ENCODE measurements around the gene BPIFB3. TPM values are rescaled to one million over a fixed set of nuclear protein-coding genes. Genes with fewer than 3 reads are reported as not detected.

BPIFB3 gene
- total RNA-seq, 2 experiments from 2014 or later, result not detected

GRCh38 chr20:33031531-33031930, 22.2 kb upstream of the BPIFB3 start, which contains the start of gene BPIFB6:
Gene BPIFB6 (plus strand): TSS chr20:33031648. CDS start chr20:33031648, 0 bp downstream.
- TF ChIP-seq CTCF (IDR thresholded peaks at IDR 0.05), result no peak
- ChIA-PET CTCF (interaction anchor here (0.7 kb wide), 1 partner anchor 9 kb away, joined by 3 read pairs; no protein-coding TSS in a partner anchor), POLR2A (no interaction called here)
- no peaks in the 10 kb centered on the region for H3K4me1 ChIP-seq (ENCODE audit: insufficient read depth, low read length)
- H3K4me1 Mint-ChIP-seq (ENCODE audit: low read depth), result no peaks in the 10 kb centered on the region
- no peaks in the 10 kb centered on the region for H3K27me3 Mint-ChIP-seq
- H3K27ac Mint-ChIP-seq, result no peak within 1 kb of the TSS
- ATAC-seq (ENCODE audit: poor library complexity) (no peak), DNase-seq (no peak)
- H3K4me3 Mint-ChIP-seq, result no peak within 1 kb of the TSS
- H3K36me3 ChIP-seq (ENCODE audit: insufficient read depth, low read length), result no peaks in the 10 kb centered on the region
- no peaks in the 10 kb centered on the region for H3K9me3 Mint-ChIP-seq
- no peaks in the 10 kb centered on the region for H3K27me3 ChIP-seq (ENCODE audit: control insufficient read depth in 1 of 2, insufficient read depth in 2 of 2, low read length in 2 of 2)
- H3K4me3 ChIP-seq (ENCODE audit: low read length), result no peak within 1 kb of the TSS
- H3K27ac ChIP-seq (ENCODE audit: low read depth in 1 of 2, low read length in 2 of 2), result no peak within 1 kb of the TSS
- intact Hi-C loops (cut with DNase I, micrococcal nuclease), result no loop called here
- peaks cover 6 to 10% of the 10 kb centered on the region in 2 experiments for H3K9me3 ChIP-seq (ENCODE audit: control insufficient read depth in 1 of 2, insufficient read depth in 1 of 2, low read length in 2 of 2)
- H3K36me3 Mint-ChIP-seq (ENCODE audit: low read depth), result no peaks in the 10 kb centered on the region

- peaks cover 6 to 10% of the 10 kb centered on the region in 2 experiments for H3K9me3 ChIP-seq (ENCODE audit: control insufficient read depth in 1 of 2, insufficient read depth in 1 of 2, low read length in 2 of 2)
- Mint-ChIP-seq H3K27ac (no peak overlapping the region), H3K4me3 (no peak overlapping the region), H3K36me3 (ENCODE audit: low read depth) (no peaks in the 10 kb centered on the region), H3K27me3 (no peaks in the 10 kb centered on the region), H3K9me3 (no peaks in the 10 kb centered on the region), H3K4me1 (ENCODE audit: low read depth) (no peaks in the 10 kb centered on the region)
- no peak overlapping the region for H3K4me3 ChIP-seq (ENCODE audit: low read length)
- ATAC-seq (ENCODE audit: poor library complexity) (no peak), DNase-seq (no peak)
- H3K27ac ChIP-seq (ENCODE audit: low read depth in 1 of 2, low read length in 2 of 2), result no peak overlapping the region
- no peak for TF ChIP-seq CTCF (IDR thresholded peaks at IDR 0.05)
- H3K27me3 ChIP-seq (ENCODE audit: control insufficient read depth in 1 of 2, insufficient read depth in 2 of 2, low read length in 2 of 2), result no peaks in the 10 kb centered on the region
- POLR2A ChIA-PET, result interaction anchor here (1.2 kb wide), 1 partner anchor 61 kb away, joined by 3 read pairs; no protein-coding TSS in a partner anchor
- no peaks in the 10 kb centered on the region for H3K4me1 ChIP-seq (ENCODE audit: insufficient read depth, low read length)
- CTCF ChIA-PET, result no interaction called here
- no peaks in the 10 kb centered on the region for H3K36me3 ChIP-seq (ENCODE audit: insufficient read depth, low read length)
- intact Hi-C loops (cut with DNase I, micrococcal nuclease), result no loop called here
Measured at GRCh38 chr20:33032555-33032954, 21.1 kb upstream of the BPIFB3 start.

- H3K36me3 Mint-ChIP-seq (ENCODE audit: low read depth), result no peaks in the 10 kb centered on the region
- Histone ChIP-seq H3K9me3 (ENCODE audit: control insufficient read depth in 1 of 2, insufficient read depth in 1 of 2, low read length in 2 of 2) (peaks cover 6 to 10% of the 10 kb centered on the region in 2 experiments), H3K27me3 (ENCODE audit: control insufficient read depth in 1 of 2, insufficient read depth in 2 of 2, low read length in 2 of 2) (no peaks in the 10 kb centered on the region), H3K36me3 (ENCODE audit: insufficient read depth, low read length) (no peaks in the 10 kb centered on the region), H3K4me3 (ENCODE audit: low read length) (no peak overlapping the region), H3K27ac (ENCODE audit: low read depth in 1 of 2, low read length in 2 of 2) (no peak overlapping the region), H3K4me1 (ENCODE audit: insufficient read depth, low read length) (no peaks in the 10 kb centered on the region)
- CTCF ChIA-PET, result no interaction called here
- POLR2A ChIA-PET, result interaction anchor here (1.2 kb wide), 1 partner anchor 62 kb away, joined by 3 read pairs; no protein-coding TSS in a partner anchor
- no peak overlapping the region for H3K4me3 Mint-ChIP-seq
- intact Hi-C loops (cut with DNase I, micrococcal nuclease), result no loop called here
- H3K27ac Mint-ChIP-seq, result no peak overlapping the region
- no peak for DNase-seq
- no peaks in the 10 kb centered on the region for H3K4me1 Mint-ChIP-seq (ENCODE audit: low read depth)
- no peak for ATAC-seq (ENCODE audit: poor library complexity)
- peaks cover 3% of the 10 kb centered on the region for H3K9me3 Mint-ChIP-seq
- TF ChIP-seq CTCF (IDR thresholded peaks at IDR 0.05), result no peak
- H3K27me3 Mint-ChIP-seq, result no peaks in the 10 kb centered on the region
Measured at GRCh38 chr20:33033381-33033780, 20.3 kb upstream of the BPIFB3 start.

All from CD4-positive, alpha-beta T cell (primary cell).